Ovary (tissue), 10 donors: ENCODE data around the gene PSIP1. TPM values are rescaled to one million over a fixed set of nuclear protein-coding genes. Genes with fewer than 3 reads are reported as not detected.
A peak's percentile ranks its signal among the peaks of the same experiment; 100 is the strongest.

Source experiments
- DNase-seq, 5 donors: peaks; one replicate each; pipeline ENCODE4 v3.0.0-alpha.2; 2019 to 2020
- H3K27ac ChIP-seq, 2 donors: fragments of 200-600 bp; one replicate each; pipeline versions ENCODE4 v1.5.1 to v1.8.0; 2019 to 2022
- H3K27me3 ChIP-seq: fragments of 200-600 bp; one replicate; pipeline ENCODE4 v1.8.0; 2022
- H3K36me3 ChIP-seq: fragments of 200-600 bp; sonication (generic); one replicate; pipeline ENCODE4 v1.5.1; 2019
- H3K4me1 ChIP-seq: one replicate; pipeline ENCODE4 v1.8.1; 2013; ENCODE audit warnings: mild to moderate bottlenecking, moderate library complexity; ENCODE audit not compliant: insufficient read depth
- H3K4me3 ChIP-seq: fragments of 200-600 bp; sonication (generic); one replicate; pipeline ENCODE4 v1.5.1; 2017
- H3K9me3 ChIP-seq, 2 donors: fragments of 200-600 bp in 1 of 2; sonication (generic) in 1 of 2; one replicate each; pipeline versions ENCODE4 v1.5.1 to v1.8.1; 2013 to 2019; ENCODE audit warnings: mild to moderate bottlenecking in 1 of 2, moderate library complexity in 1 of 2
- CTCF ChIP-seq, 3 donors: fragments of 450-650 bp in 2 of 3; fragments of 200-600 bp in 1 of 3; IDR thresholded peaks; one replicate each; pipeline versions ENCODE4 v1.5.1 to v1.8.0; 2016 to 2022; ENCODE audit warnings: antibody characterized with exemption in 3 of 3, mild to moderate bottlenecking in 1 of 3
- EP300 ChIP-seq: sonication (generic); formaldehyde crosslinking; IDR thresholded peaks from one replicate; pipeline ENCODE4 v1.6.1; 2017; ENCODE audit warnings: antibody characterized with exemption
- POLR2A ChIP-seq: fragments of 450-650 bp; IDR thresholded peaks from one replicate; pipeline ENCODE4 v1.6.1; 2017; ENCODE audit warnings: antibody characterized with exemption, mild to moderate bottlenecking, moderate library complexity
- WGBS, 3 donors: extraction: QIAGEN DNeasy Blood & Tissue Kit in 1 of 3; methylation state at CpG; one replicate each; pipeline versions ENCODE4 v1.1.5 to v1.1.7; 2013 to 2017; 5-methylcytosine and 5-hydroxymethylcytosine counted together
- intact Hi-C, 4 donors: fragments of 100-400 bp; cut with DNase I; formaldehyde crosslinking; loops; one replicate each; pipeline versions ENCODE4 v1.11.0 to v1.15.1; 2022 to 2023
- long read RNA-seq, 3 donors: library from polyadenylated mRNA in 2 of 3; unstranded in 2 of 3; transcript quantifications; one replicate each; pipeline ENCODE4 v2.0.0 and lab custom pipeline, GENCODE V29; 2021 to 2026
- polyA plus RNA-seq, 2 donors: library from polyadenylated mRNA; stranded (reverse); fragments of 200-250 nt in 1 of 2; fragments of 350-450 nt in 1 of 2; fragmentation: Illumina TruSeq in 1 of 2; extraction: RNeasy Lipid Tissue Mini Kit (QIAGEN cat#74804) in 1 of 2; gene quantifications; one replicate each; pipeline ENCODE4 v1.2.3, GENCODE V29; 2013 to 2014
- total RNA-seq, 7 donors: library from RNA; depleted of rRNA in 2 of 7; stranded (reverse); fragments of >200 nt in 2 of 7; fragmentation: NEBNext Ultra II Directional in 3 of 7; extraction: Animal tissue kit (Norgen Biotek cat#: 25700) in 3 of 7; gene quantifications; one replicate each; pipeline versions ENCODE4 v1.1.0 to v1.2.4, GENCODE V29; 2016 to 2023
- donor health status: DM: no; HTN: no; CAD: no; lungs with moderate emphysema.
- donor health status: DM: no; HTN: no; CAD: no.
- donor health status: Bipolar disorder and iron deficiency.
- donor health status: DM: yes; HTN: yes; CAD: no.
- donor health status: DM: no; HTN: no; CAD: no.
- donor health status: DM: yes; HTN: yes; CAD: no.

The PSIP1 gene
- total RNA-seq (100 to 1,000 TPM in 1 of 7 donors, 10 to 100 TPM in 6; 71.6 to 104 (median 81.2) TPM), polyA plus RNA-seq (10 to 100 TPM; 69.5 to 95.3 TPM)
- long read RNA-seq, donor 1, partial matches to known transcripts = 26 of 33 reads
- long read RNA-seq, donor 1, other reads (novel, unspliced or antisense) = 6 of 33 reads
- long read RNA-seq, donor 2, transcript PSIP1-202 (11 exons, 1,889 nt) = minor isoform, 7 of 47 reads
- long read RNA-seq, donor 2, transcript PSIP1-203 (16 exons, 3,391 nt) = minor isoform, 9 of 47 reads
- long read RNA-seq, donor 2, transcript PSIP1-204 (16 exons, 3,364 nt) = major isoform, 15 of 47 reads
- long read RNA-seq, donor 2, partial matches to known transcripts = 14 of 47 reads
- long read RNA-seq, donor 2, other reads (novel, unspliced or antisense) = 0 of 47 reads
- long read RNA-seq, donor 3, transcript PSIP1-204 (16 exons, 3,364 nt) = major isoform, 81 of 194 reads
- long read RNA-seq, donor 3, transcript PSIP1-202 (11 exons, 1,889 nt) = minor isoform, 8 of 194 reads
- long read RNA-seq, donor 3, transcript PSIP1-203 (16 exons, 3,391 nt) = minor isoform, 51 of 194 reads
- long read RNA-seq, donor 3, partial matches to known transcripts = 23 of 194 reads
- long read RNA-seq, donor 3, other reads (novel, unspliced or antisense) = 29 of 194 reads

- WGBS, 3 donors = 0 to 1% (median 1%) methylated on average over 72 of the region's 72 CpGs
- peak within 1 kb of the TSS; percentile 93 for H3K4me3 ChIP-seq
- intact Hi-C loops = no loop called here
- no peak for TF ChIP-seq EP300
- peak in 2 of 3 donors; percentile 36 to 68 for TF ChIP-seq CTCF (IDR thresholded peaks at IDR 0.05)
- peak; percentile 63 for TF ChIP-seq POLR2A
- no peaks in the 10 kb centered on the region for H3K27me3 ChIP-seq
- H3K9me3 ChIP-seq = no peaks in the 10 kb centered on the region
- DNase-seq = peak; percentile 77 to 86 (median 85)
- H3K36me3 ChIP-seq = no peaks in the 10 kb centered on the region
- H3K4me1 ChIP-seq = peaks cover 1% of the 10 kb centered on the region
- H3K27ac ChIP-seq = peak within 1 kb of the TSS; percentile 91 to 95
These were observed at the start of gene PSIP1 for GRCh38 chr9:15510789-15511575. TSS of gene PSIP1 (minus strand) at chr9:15510970. CDS start at chr9:15510188, 782 bp downstream.

GRCh38 chr9:15553528-15553898 is 42.7 kb upstream of the PSIP1 start:
- Histone ChIP-seq H3K27ac (peak overlapping the region; percentile 79 to 94), H3K4me3 (peak overlapping the region; percentile 78), H3K27me3 (no peaks in the 10 kb centered on the region), H3K36me3 (no peaks in the 10 kb centered on the region), H3K4me1 (no peaks in the 10 kb centered on the region), H3K9me3 (no peaks in the 10 kb centered on the region)
- 0 to 2% (median 1%) methylated on average over 12 to 13 of the region's 13 CpGs for WGBS, 3 donors
- TF ChIP-seq CTCF (IDR thresholded peaks at IDR 0.05) (no peak), POLR2A (no peak)
- DNase-seq = no peak
- intact Hi-C loops = no loop called here

GRCh38 chr9:15552636-15553527 is 42.1 kb upstream of the PSIP1 start, which contains the start of gene CCDC171:
TSS of gene CCDC171 (plus strand) at chr9:15553043. CDS start at chr9:15564089, 11,046 bp downstream.
- WGBS, 3 donors = 0 to 1% (median 0%) methylated on average over 64 to 65 of the region's 65 CpGs
- peak; percentile 53 for TF ChIP-seq POLR2A
- no peak for TF ChIP-seq CTCF (IDR thresholded peaks at IDR 0.05)
- Histone ChIP-seq H3K27ac (peak within 1 kb of the TSS; percentile 79 to 94), H3K4me3 (peak within 1 kb of the TSS; percentile 78), H3K4me1 (no peaks in the 10 kb centered on the region), H3K36me3 (no peaks in the 10 kb centered on the region), H3K27me3 (no peaks in the 10 kb centered on the region), H3K9me3 (no peaks in the 10 kb centered on the region)
- intact Hi-C loops = no loop called here
- peak; percentile 94 to 96 (median 94) for DNase-seq
